Neural cell (in vitro differentiated cells): ENCODE measurements around the gene AQP9. TPM values are rescaled to one million over a fixed set of nuclear protein-coding genes. Genes with fewer than 3 reads are reported as not detected.

Experiments used
- H2AFZ ChIP-seq: fragments of 200-600, 300-800 bp; sonication (generic), shearing (Covaris generic); 2 replicates; pipeline ENCODE4 v1.6.0; 2014; ENCODE audit warnings: low read depth, mild to moderate bottlenecking, antibody characterized with exemption, low read length, moderate library complexity
- H3F3A ChIP-seq: fragments of 200-600 bp; shearing (Covaris generic); 2 replicates; pipeline ENCODE4 v1.6.1; 2016; ENCODE audit warnings: mild to moderate bottlenecking, moderate library complexity, mixed read lengths, antibody characterized with exemption, low read length; ENCODE audit not compliant: insufficient read depth, poor library complexity, severe bottlenecking
- H3K27ac ChIP-seq: fragments of 200-600, 300-800 bp; sonication (generic), shearing (Covaris generic); 2 replicates; pipeline ENCODE4 v1.5.1; 2014; ENCODE audit warnings: mild to moderate bottlenecking, low read length, moderate library complexity
- H3K27me3 ChIP-seq: fragments of 300-800, 200-600 bp; sonication (generic), shearing (Covaris generic); 2 replicates; pipeline ENCODE4 v1.6.0; 2014; ENCODE audit warnings: mild to moderate bottlenecking, low read depth, low read length, moderate library complexity; ENCODE audit not compliant: insufficient read depth
- H3K36me3 ChIP-seq: fragments of 300-800, 200-600 bp; sonication (generic), shearing (Covaris generic); 2 replicates; pipeline ENCODE4 v1.5.1; 2014; ENCODE audit warnings: mild to moderate bottlenecking, antibody characterized with exemption, low read length, moderate library complexity; ENCODE audit not compliant: insufficient read depth
- H3K4me2 ChIP-seq: fragments of 300-800, 200-600 bp; sonication (generic), shearing (Covaris generic); 2 replicates; pipeline ENCODE4 v1.6.0; 2014; ENCODE audit warnings: mild to moderate bottlenecking, low read length
- H3K4me3 ChIP-seq: fragments of 300-800, 200-600 bp; sonication (generic), shearing (Covaris generic); 2 replicates; pipeline ENCODE4 v1.5.1; 2014; ENCODE audit warnings: mild to moderate bottlenecking, low read length, moderate library complexity
- H3K79me2 ChIP-seq: fragments of 200-600 bp; shearing (Covaris generic); replicated peaks from 2 replicates; pipeline ENCODE4 v1.6.0; 2014; ENCODE audit warnings: mild to moderate bottlenecking, low read length, moderate library complexity; ENCODE audit not compliant: insufficient read depth
- H3K9ac ChIP-seq: fragments of 300-800, 200-600 bp; sonication (generic), shearing (Covaris generic); 2 replicates; pipeline ENCODE4 v1.6.1; 2016; ENCODE audit warnings: mild to moderate bottlenecking, low read length, mixed read lengths
- H3K9me2 ChIP-seq: fragments of 200-600 bp; shearing (Covaris generic); 2 replicates; pipeline ENCODE4 v1.6.1; 2016; ENCODE audit warnings: mild to moderate bottlenecking, low read length, mixed read lengths; ENCODE audit not compliant: insufficient read depth
- H3K9me3 ChIP-seq: fragments of 200-600, 300-800 bp; sonication (generic), shearing (Covaris generic); 2 replicates; pipeline ENCODE4 v1.6.1; 2016; ENCODE audit warnings: mild to moderate bottlenecking, mixed run types, low read length, moderate library complexity, mixed read lengths
- H4K20me1 ChIP-seq: fragments of 200-600 bp; shearing (Covaris generic); 2 replicates; pipeline ENCODE4 v1.6.1; 2016; ENCODE audit warnings: mild to moderate bottlenecking, mixed run types; ENCODE audit not compliant: insufficient read depth
- CTCF ChIP-seq: fragments of 450-650 bp; IDR thresholded peaks from 2 replicates; pipeline ENCODE4 v1.5.1; 2014; ENCODE audit warnings: antibody characterized with exemption, mild to moderate bottlenecking, moderate library complexity; ENCODE audit not compliant: poor library complexity, severe bottlenecking
- EP300 ChIP-seq: fragments of 450-650 bp; conservative IDR thresholded peaks from 2 replicates; pipeline ENCODE4 v1.6.1; 2014; ENCODE audit warnings: antibody characterized with exemption, mild to moderate bottlenecking, moderate library complexity; ENCODE audit not compliant: poor library complexity, severe bottlenecking
- EZH2 ChIP-seq: fragments of 200-600, 300-800 bp; shearing (Covaris generic), sonication (generic); IDR thresholded peaks from 2 replicates; pipeline ENCODE4 v1.6.1; 2014; ENCODE audit warnings: antibody characterized with exemption, low read length, borderline replicate concordance, mild to moderate bottlenecking; ENCODE audit not compliant: insufficient read depth, poor library complexity, severe bottlenecking
- MXI1 ChIP-seq: fragments of 450-650 bp; conservative IDR thresholded peaks from 2 replicates; pipeline ENCODE4 v1.6.1; 2014; ENCODE audit warnings: antibody characterized with exemption, mild to moderate bottlenecking; ENCODE audit not compliant: poor library complexity, severe bottlenecking
- POLR2AphosphoS5 ChIP-seq: IDR thresholded peaks from 2 replicates; pipeline ENCODE4 v1.6.1; 2012
- RAD21 ChIP-seq: fragments of 450-650 bp; conservative IDR thresholded peaks from 2 replicates; pipeline ENCODE4 v1.6.1; 2014; ENCODE audit warnings: antibody characterized with exemption, mild to moderate bottlenecking, moderate library complexity
- SMC3 ChIP-seq: fragments of 450-650 bp; conservative IDR thresholded peaks from 2 replicates; pipeline ENCODE4 v1.6.1; 2014; ENCODE audit warnings: antibody characterized with exemption, mild to moderate bottlenecking, moderate library complexity; ENCODE audit not compliant: poor library complexity
- TAF1 ChIP-seq: IDR thresholded peaks from 2 replicates; pipeline ENCODE4 v1.6.1; 2012; ENCODE audit warnings: low read depth
- polyA plus RNA-seq: library from polyadenylated mRNA; depleted of rRNA; stranded (reverse); fragments of >200 nt; gene quantifications from 2 replicates; pipeline ENCODE4 v1.2.3, GENCODE V29; 2014
- TF ChIP-seq, protein P1 (sequence below): IDR thresholded peaks from 2 replicates; pipeline ENCODE4 v1.6.1; 2012; ENCODE audit warnings: borderline replicate concordance

The AQP9 gene
- polyA plus RNA-seq, 1 donor from 2014 or later = not detected

GRCh38 chr15:58169934-58170333, 31.8 kb downstream of the AQP9 start:
- no peaks in the 10 kb centered on the region for H3K36me3 ChIP-seq
- H3K9me3 ChIP-seq = no peaks in the 10 kb centered on the region
- no peak overlapping the region for H3K4me2 ChIP-seq
- H2AFZ ChIP-seq = no peak overlapping the region
- H3K4me3 ChIP-seq = no peak overlapping the region
- TF ChIP-seq TAF1 (no peak), RAD21 (no peak), MXI1 (no peak), POLR2AphosphoS5 (no peak), SMC3 (no peak), EZH2 (no peak), CTCF (no peak), EP300 (no peak)
- TF ChIP-seq, protein P1, sequence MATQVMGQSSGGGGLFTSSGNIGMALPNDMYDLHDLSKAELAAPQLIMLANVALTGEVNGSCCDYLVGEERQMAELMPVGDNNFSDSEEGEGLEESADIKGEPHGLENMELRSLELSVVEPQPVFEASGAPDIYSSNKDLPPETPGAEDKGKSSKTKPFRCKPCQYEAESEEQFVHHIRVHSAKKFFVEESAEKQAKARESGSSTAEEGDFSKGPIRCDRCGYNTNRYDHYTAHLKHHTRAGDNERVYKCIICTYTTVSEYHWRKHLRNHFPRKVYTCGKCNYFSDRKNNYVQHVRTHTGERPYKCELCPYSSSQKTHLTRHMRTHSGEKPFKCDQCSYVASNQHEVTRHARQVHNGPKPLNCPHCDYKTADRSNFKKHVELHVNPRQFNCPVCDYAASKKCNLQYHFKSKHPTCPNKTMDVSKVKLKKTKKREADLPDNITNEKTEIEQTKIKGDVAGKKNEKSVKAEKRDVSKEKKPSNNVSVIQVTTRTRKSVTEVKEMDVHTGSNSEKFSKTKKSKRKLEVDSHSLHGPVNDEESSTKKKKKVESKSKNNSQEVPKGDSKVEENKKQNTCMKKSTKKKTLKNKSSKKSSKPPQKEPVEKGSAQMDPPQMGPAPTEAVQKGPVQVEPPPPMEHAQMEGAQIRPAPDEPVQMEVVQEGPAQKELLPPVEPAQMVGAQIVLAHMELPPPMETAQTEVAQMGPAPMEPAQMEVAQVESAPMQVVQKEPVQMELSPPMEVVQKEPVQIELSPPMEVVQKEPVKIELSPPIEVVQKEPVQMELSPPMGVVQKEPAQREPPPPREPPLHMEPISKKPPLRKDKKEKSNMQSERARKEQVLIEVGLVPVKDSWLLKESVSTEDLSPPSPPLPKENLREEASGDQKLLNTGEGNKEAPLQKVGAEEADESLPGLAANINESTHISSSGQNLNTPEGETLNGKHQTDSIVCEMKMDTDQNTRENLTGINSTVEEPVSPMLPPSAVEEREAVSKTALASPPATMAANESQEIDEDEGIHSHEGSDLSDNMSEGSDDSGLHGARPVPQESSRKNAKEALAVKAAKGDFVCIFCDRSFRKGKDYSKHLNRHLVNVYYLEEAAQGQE = no peak
- no peaks in the 10 kb centered on the region for H4K20me1 ChIP-seq
- H3K79me2 ChIP-seq = no peaks in the 10 kb centered on the region
- no peaks in the 10 kb centered on the region for H3K9me2 ChIP-seq
- no peaks in the 10 kb centered on the region for H3K27me3 ChIP-seq
- no peak overlapping the region for H3K27ac ChIP-seq
- H3F3A ChIP-seq = no peaks in the 10 kb centered on the region
- no peak overlapping the region for H3K9ac ChIP-seq

- TF ChIP-seq CTCF = no peak
- no peak for TF ChIP-seq EP300
- no peak for TF ChIP-seq MXI1
- no peak for TF ChIP-seq POLR2AphosphoS5
- TF ChIP-seq SMC3 = no peak
- TF ChIP-seq, protein P1 = no peak
- no peak for TF ChIP-seq TAF1
- no peak overlapping the region for H3K27ac ChIP-seq
- no peaks in the 10 kb centered on the region for H3K79me2 ChIP-seq
- H3F3A ChIP-seq = no peaks in the 10 kb centered on the region
- no peak overlapping the region for H3K4me3 ChIP-seq
- H2AFZ ChIP-seq = no peak overlapping the region
- H3K9me2 ChIP-seq = no peaks in the 10 kb centered on the region
- no peaks in the 10 kb centered on the region for H3K27me3 ChIP-seq
- H3K36me3 ChIP-seq = no peaks in the 10 kb centered on the region
- no peaks in the 10 kb centered on the region for H4K20me1 ChIP-seq
- no peaks in the 10 kb centered on the region for H3K9me3 ChIP-seq
- H3K9ac ChIP-seq = no peak overlapping the region
- H3K4me2 ChIP-seq = no peak overlapping the region
Measured at GRCh38 chr15:58171476-58172061, 33.4 kb downstream of the AQP9 start.
